Globus pallidus (tissue), 1 donor: Measurements from ENCODE around the gene RNF115.
"Not testable (repeated sequence)": the region's sequence is repeated elsewhere in the genome, so short reads cannot be mapped to it uniquely, and the experiment has no call there.

Source experiments
- DNase-seq: peaks from one replicate; pipeline ENCODE4 v3.0.0-alpha.2; 2015; ENCODE audit warnings: low spot score

Gene RNF115

GRCh38 chr1:145730467-145730866, 93.4 kb downstream of the RNF115 start:
- DNase-seq, result no peak

- no peak for DNase-seq
Observed at GRCh38 chr1:145729666-145730436, 94.0 kb downstream of the RNF115 start.

- DNase-seq, result no peak
Observed at GRCh38 chr1:145729196-145729595, 94.7 kb downstream of the RNF115 start.

GRCh38 chr1:145726193-145726592, 97.7 kb downstream of the RNF115 start:
- DNase-seq, result not testable (repeated sequence)

- DNase-seq, result peak; percentile 57
Observed at GRCh38 chr1:145720878-145721671, 102.8 kb downstream of the RNF115 start.

- DNase-seq, result no peak
Observed at GRCh38 chr1:145720556-145720877, 103.4 kb downstream of the RNF115 start.

GRCh38 chr1:145719230-145720079, 104.4 kb downstream of the RNF115 start, which contains the start of gene CD160:
TSS of gene CD160 (plus strand) at chr1:145719499. CDS start at chr1:145728328, 8,829 bp downstream.
- no peak for DNase-seq

- DNase-seq, result not testable (repeated sequence)
Observed at GRCh38 chr1:145718465-145718864, 105.4 kb downstream of the RNF115 start.

- DNase-seq, result no peak
Observed at GRCh38 chr1:145717833-145718232, 106.1 kb downstream of the RNF115 start.

- no peak for DNase-seq
Observed at GRCh38 chr1:145716641-145717345, 107.1 kb downstream of the RNF115 start.

- no peak for DNase-seq
Observed at GRCh38 chr1:145714524-145715111, 109.3 kb downstream of the RNF115 start.

- no peak for DNase-seq
Observed at GRCh38 chr1:145711213-145711651, 112.7 kb downstream of the RNF115 start.

GRCh38 chr1:145710291-145711027, 113.4 kb downstream of the RNF115 start:
- no peak for DNase-seq

GRCh38 chr1:145708063-145708462, 115.8 kb downstream of the RNF115 start:
- DNase-seq, result no peak

GRCh38 chr1:145707183-145707867, 116.6 kb downstream of the RNF115 start, which contains the start of gene PDZK1:
TSS of gene PDZK1 (minus strand) at chr1:145707368. CDS start at chr1:145688021, 19,347 bp downstream.
- no peak for DNase-seq

- no peak for DNase-seq
Observed at GRCh38 chr1:145706086-145706664, 117.7 kb downstream of the RNF115 start.

- DNase-seq, result no peak
Observed at GRCh38 chr1:145705622-145706021, 118.3 kb downstream of the RNF115 start.

- DNase-seq, result no peak
Observed at GRCh38 chr1:145702826-145703225, 121.1 kb downstream of the RNF115 start.

- no peak for DNase-seq
Observed at GRCh38 chr1:145702052-145702451, 121.8 kb downstream of the RNF115 start.
